HepG2 (cell line): Measurements from ENCODE around the gene LEPROT. TPM values are rescaled to one million over a fixed set of nuclear protein-coding genes. Genes with fewer than 3 reads are reported as not detected.

Source experiments
- ATAC-seq: fragments of 200-7000 bp; cut with Tn5 transposase; 3 replicates; pipeline ENCODE4 v1.9.1; 2020; ENCODE audit warnings: mild to moderate bottlenecking, moderate library complexity
- BruUV-seq: library from RNA; stranded (reverse); fragments of 400-500 nt; replicated peaks from 2 replicates; lab custom pipeline; 2021; lab: Mats Ljungman, UMichigan
- CTCF ChIA-PET: fragments of 300-600 bp; formaldehyde crosslinking; extraction: SDS; loops from one replicate; lab custom pipeline; 2021; ENCODE audit warnings: low total read pairs, inconsistent platforms, low intra/inter-chr PET ratio; lab: Yijun Ruan, JAX
- POLR2A ChIA-PET: fragments of 350-600 bp; sonication (Branson Sonifier 250); formaldehyde crosslinking; loops from one replicate; lab custom pipeline; 2020; ENCODE audit warnings: antibody characterized with exemption, inconsistent platforms; lab: Yijun Ruan, JAX
- DNase-seq: peaks from one replicate; pipeline ENCODE4 v3.0.0-alpha.2; 2015; ENCODE audit warnings: low spot score
- FAIRE-seq: peaks from 3 replicates; lab custom pipeline; 2011; peaks lifted over from hg19 to GRCh38; lab: Jason Lieb, UNC
- H2AFZ ChIP-seq: one replicate; pipeline ENCODE4 v1.6.1; 2011; ENCODE audit warnings: low read length, inconsistent platforms
- H3K27ac ChIP-seq: fragments of 300-600 bp; 3 replicates; pipeline ENCODE4 v1.8.0; 2011; ENCODE audit warnings: mixed run types, mild to moderate bottlenecking, mixed read lengths, low read length, inconsistent platforms; ENCODE audit not compliant: insufficient read depth; ENCODE audit errors: extremely low read length
- H3K27me3 ChIP-seq, 2 experiments: fragments of 200-600 bp in 1 of 2; 2 replicates in 1 of 2; 3 replicates in 1 of 2; pipeline versions ENCODE4 v1.6.0 to v1.8.0; 2011; ENCODE audit warnings: low read length in 2 of 2, mild to moderate bottlenecking in 2 of 2, moderate library complexity in 2 of 2, inconsistent platforms in 1 of 2; ENCODE audit not compliant: insufficient read depth in 2 of 2, control insufficient read depth in 1 of 2
- H3K36me3 ChIP-seq, 2 experiments: fragments of 200-600 bp in 1 of 2; replicated peaks in 1 of 2; 2 replicates in 1 of 2; 3 replicates in 1 of 2; pipeline versions ENCODE4 v1.5.1 to v1.8.0; 2011; ENCODE audit warnings: low read length in 2 of 2, inconsistent platforms in 1 of 2; ENCODE audit not compliant: insufficient read depth in 2 of 2, control insufficient read depth in 1 of 2
- H3K4me1 ChIP-seq: 2 replicates; pipeline ENCODE4 v1.5.1; 2012; ENCODE audit warnings: low read length, inconsistent platforms; ENCODE audit not compliant: insufficient read depth
- H3K4me2 ChIP-seq: 2 replicates; pipeline ENCODE4 v1.6.0; 2011; ENCODE audit warnings: low read depth, low read length, inconsistent platforms
- H3K4me3 ChIP-seq, 3 experiments: fragments of 200-600 bp in 1 of 3; sonication (generic), shearing (Covaris generic) in 1 of 3; replicated peaks in 1 of 3; 2 replicates each; pipeline ENCODE4 v1.5.1; 2011 to 2016; ENCODE audit warnings: low read length in 3 of 3, inconsistent platforms in 2 of 3, low read depth in 2 of 3, mild to moderate bottlenecking in 2 of 3, control low read depth in 1 of 3, mixed read lengths in 1 of 3; ENCODE audit not compliant: insufficient read depth in 1 of 3
- H3K79me2 ChIP-seq: one replicate; pipeline ENCODE4 v1.6.1; 2011; ENCODE audit warnings: low read length, inconsistent platforms; ENCODE audit not compliant: insufficient read depth
- H3K9ac ChIP-seq: 2 replicates; pipeline ENCODE4 v1.6.0; 2011; ENCODE audit warnings: mild to moderate bottlenecking, low read depth, low read length, inconsistent platforms; ENCODE audit not compliant: insufficient read depth
- H3K9me3 ChIP-seq: 2 replicates; pipeline ENCODE4 v1.5.1; 2012; ENCODE audit warnings: mild to moderate bottlenecking, low read length
- H4K20me1 ChIP-seq: 2 replicates; pipeline ENCODE4 v1.6.0; 2011; ENCODE audit warnings: inconsistent platforms, mild to moderate bottlenecking, low read length, moderate library complexity; ENCODE audit not compliant: insufficient read depth
- ATF1 ChIP-seq: IDR thresholded peaks from 2 replicates; pipeline ENCODE4 v1.6.1; 2016; ENCODE audit warnings: mild to moderate bottlenecking, control low read depth
- CTCF ChIP-seq: sonication (generic); formaldehyde crosslinking; IDR thresholded peaks from 2 replicates; pipeline ENCODE4 v1.5.0; 2020; ENCODE audit warnings: mild to moderate bottlenecking, missing genetic modification reagents, moderate library complexity
- RAD21 ChIP-seq: fragments of 450-650 bp; formaldehyde crosslinking; IDR thresholded peaks from 2 replicates; pipeline ENCODE4 v1.5.0; 2020; ENCODE audit warnings: mild to moderate bottlenecking
- RBFOX2 ChIP-seq: fragments of 200-400 bp; formaldehyde crosslinking; IDR thresholded peaks from 2 replicates; pipeline ENCODE4 v1.6.1; 2017; ENCODE audit warnings: low read depth, mild to moderate bottlenecking, low read length
- SMC3 ChIP-seq: IDR thresholded peaks from 2 replicates; pipeline ENCODE4 v1.6.1; 2011; ENCODE audit warnings: low read length, improper control_type of control experiment
- STAG1 ChIP-seq: sonication (generic); formaldehyde crosslinking; IDR thresholded peaks from 2 replicates; pipeline ENCODE4 v1.4.0; 2020; ENCODE audit warnings: missing genetic modification reagents
- TEAD3 ChIP-seq: optimal IDR thresholded peaks from 2 replicates; pipeline ENCODE3; 2016; ENCODE audit warnings: borderline replicate concordance
- ZNF264 ChIP-seq: sonication (generic); formaldehyde crosslinking; IDR thresholded peaks from 2 replicates; pipeline ENCODE4 v1.4.0; 2020; ENCODE audit warnings: missing genetic modification reagents
- ZNF75D ChIP-seq: sonication (generic); formaldehyde crosslinking; IDR thresholded peaks from 2 replicates; pipeline ENCODE4 v1.8.1; 2023; ENCODE audit warnings: missing genetic modification reagents, mild to moderate bottlenecking, borderline replicate concordance
- ZNF883 ChIP-seq: sonication (generic); formaldehyde crosslinking; IDR thresholded peaks from 2 replicates; pipeline ENCODE4 v1.5.1; 2020; ENCODE audit warnings: mild to moderate bottlenecking, missing genetic modification reagents; ENCODE audit errors: not compliant biosample characterization
- WGBS: methylation state at CpG from one replicate; pipeline ENCODE4 v1.1.6; 2017; ENCODE audit warnings: low lambda C conversion rate; 5-methylcytosine and 5-hydroxymethylcytosine counted together
- in situ Hi-C: cut with HindIII; loops from 2 replicates; pipeline ENCODE4 v1.10.0; 2017; ENCODE audit warnings: low pct_unique_long_range_greater_than_20kb; ENCODE audit not compliant: extremely low pct_ligation_motif_present
- intact Hi-C: fragments of 100-400 bp; cut with micrococcal nuclease; formaldehyde crosslinking; loops from one replicate; pipeline ENCODE4 v1.10.0; 2022; ENCODE audit not compliant: unreplicated experiment
- polyA plus RNA-seq, 8 experiments: library from polyadenylated mRNA; depleted of rRNA in 3 of 8; stranded (reverse) in 7 of 8; unstranded in 1 of 8; fragments of >200 nt; fragmentation: Illumina TruSeq in 4 of 8; extraction: Trizol in 4 of 8; gene quantifications; 2 replicates each; pipeline versions ENCODE4 v1.2.1 to v1.2.3, GENCODE V29; 2011 to 2016; ENCODE audit warnings: low read depth in 4 of 8, missing spikeins in 1 of 8, mixed read lengths in 1 of 8; ENCODE audit not compliant: insufficient read depth in 1 of 8
- total RNA-seq, 5 experiments: library from RNA; depleted of rRNA; stranded (reverse); fragments of >200 nt; fragmentation: Illumina TruSeq; extraction: Trizol; gene quantifications; 2 replicates each; pipeline ENCODE4 v1.2.3, GENCODE V29; 2016; ENCODE audit warnings: low read depth in 1 of 5
- TF ChIP-seq, protein P1 (sequence below): sonication (generic); formaldehyde crosslinking; IDR thresholded peaks from 2 replicates; pipeline ENCODE4 v1.8.0; 2022; ENCODE audit warnings: missing genetic modification reagents, mild to moderate bottlenecking, inconsistent platforms, borderline replicate concordance

The LEPROT gene
- total and polyA plus RNA-seq, 2 of the 13 experiments (the other 11 are each of a cell fraction or from before 2014, with no cell fraction given), result 36.8 to 51.4 TPM

DNA sequence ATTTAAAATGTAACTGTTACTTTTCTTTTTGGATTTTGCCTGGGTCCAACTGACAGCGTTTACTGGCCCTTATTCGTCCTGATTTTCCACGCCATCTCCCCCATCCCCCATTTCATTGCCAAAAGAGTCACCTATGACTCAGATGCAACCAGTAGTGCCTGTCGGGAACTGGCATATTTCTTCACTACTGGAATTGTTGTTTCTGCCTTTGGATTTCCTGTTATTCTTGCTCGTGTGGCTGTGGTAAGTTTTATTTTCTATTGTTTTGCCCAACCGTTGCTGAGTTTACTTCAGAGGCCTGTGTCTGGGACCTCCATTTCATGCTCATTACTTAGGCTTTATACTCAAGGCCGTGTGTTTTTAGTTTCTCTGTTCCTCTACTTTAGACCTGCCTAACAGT, 9.3 kb downstream of the LEPROT start:
- H3K27me3 ChIP-seq, result no peaks in the 10 kb centered on the region
- intact Hi-C loops, result loop anchor here (10.0 kb wide), 2 partner anchors 285 to 365 kb away; partner anchors contain the start of gene AK4
- FAIRE-seq (no peak), ATAC-seq (no peak), DNase-seq (no peak)
- H3K9ac ChIP-seq, result no peak overlapping the region
- WGBS, result 97% methylated on average over 7 of the region's 7 CpGs
- peaks cover 14% of the 10 kb centered on the region for H3K4me1 ChIP-seq
- peaks cover 8 to 68% of the 10 kb centered on the region in 2 experiments for H3K36me3 ChIP-seq
- no TSS peak for BruUV-seq
- no peaks in the 10 kb centered on the region for H3K9me3 ChIP-seq
- no peaks in the 10 kb centered on the region for H4K20me1 ChIP-seq
- H3K27ac ChIP-seq, result no peak overlapping the region
- H3K79me2 ChIP-seq, result peaks cover under 1% of the 10 kb centered on the region
- H2AFZ ChIP-seq, result no peak overlapping the region
- no peak overlapping the region for H3K4me3 ChIP-seq
- H3K4me2 ChIP-seq, result no peak overlapping the region
- TF ChIP-seq RBFOX2, result 0 out of 2 replicates have a peak, but pooled peaks have one; percentile 4
- no peak for TF ChIP-seq ZNF75D (CRISPR knock-in tag)
- ChIA-PET CTCF (no interaction called here), POLR2A (interaction anchor here (1.6 kb wide), 1 partner anchor 10 kb away, joined by 4 read pairs; the partner anchor contains the start of genes LEPR and LEPROT)
- in situ Hi-C loops, result loop anchor here (25.0 kb wide), 1 partner anchor 257 kb away; no protein-coding TSS in a partner anchor

DNA sequence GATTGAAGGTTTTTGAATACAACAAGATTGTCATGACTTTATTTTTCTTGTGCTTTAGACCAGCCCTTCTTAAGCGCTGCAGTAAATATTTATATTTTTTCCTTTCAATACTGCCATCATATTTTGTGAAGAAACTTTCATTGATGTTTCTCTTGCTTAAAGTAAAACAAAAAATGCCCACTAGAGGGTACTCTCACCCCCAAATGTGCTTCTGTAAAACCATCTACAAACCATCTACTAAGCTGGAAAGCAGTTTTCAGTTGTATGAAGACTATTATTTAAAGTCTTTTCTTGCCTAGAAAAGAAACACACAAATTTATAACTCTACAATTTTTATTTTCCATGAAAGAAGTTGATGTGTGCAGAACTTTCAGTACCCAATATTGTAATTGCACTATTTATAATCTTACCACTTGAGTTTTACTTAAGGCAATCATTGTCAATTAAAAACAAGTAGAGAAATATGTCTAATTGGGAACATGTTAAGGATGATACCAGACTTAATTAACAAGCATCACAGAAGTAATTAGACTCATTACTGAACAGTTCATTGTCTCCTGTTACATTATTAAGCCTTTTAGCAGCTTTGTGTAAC, 10.7 kb downstream of the LEPROT start:
- in situ Hi-C loops, result loop anchor here (25.0 kb wide), 1 partner anchor 256 kb away; no protein-coding TSS in a partner anchor
- ATAC-seq (peak; percentile 50; the same call in 2 of the 3 replicates), FAIRE-seq (no peak)
- ChIA-PET POLR2A (interaction anchor here (1.1 to 1.2 kb wide), 2 partner anchors 11 to 38 kb away, joined by 3 to 5 read pairs; partner anchors contain the start of genes LEPR and LEPROT), CTCF (interaction anchor here (1.7 to 2.1 kb wide), 2 partner anchors 150 to 256 kb away, joined by 5 to 20 read pairs; no protein-coding TSS in a partner anchor)
- peaks cover 8 to 57% of the 10 kb centered on the region in 2 experiments for H3K36me3 ChIP-seq
- no peak overlapping the region for H3K4me2 ChIP-seq
- H3K4me3 ChIP-seq, result no peak overlapping the region
- H3K27me3 ChIP-seq, result no peaks in the 10 kb centered on the region
- H3K9me3 ChIP-seq, result no peaks in the 10 kb centered on the region
- no TSS peak for BruUV-seq
- no peak overlapping the region for H2AFZ ChIP-seq
- no peak overlapping the region for H3K9ac ChIP-seq
- TF ChIP-seq, protein P1, sequence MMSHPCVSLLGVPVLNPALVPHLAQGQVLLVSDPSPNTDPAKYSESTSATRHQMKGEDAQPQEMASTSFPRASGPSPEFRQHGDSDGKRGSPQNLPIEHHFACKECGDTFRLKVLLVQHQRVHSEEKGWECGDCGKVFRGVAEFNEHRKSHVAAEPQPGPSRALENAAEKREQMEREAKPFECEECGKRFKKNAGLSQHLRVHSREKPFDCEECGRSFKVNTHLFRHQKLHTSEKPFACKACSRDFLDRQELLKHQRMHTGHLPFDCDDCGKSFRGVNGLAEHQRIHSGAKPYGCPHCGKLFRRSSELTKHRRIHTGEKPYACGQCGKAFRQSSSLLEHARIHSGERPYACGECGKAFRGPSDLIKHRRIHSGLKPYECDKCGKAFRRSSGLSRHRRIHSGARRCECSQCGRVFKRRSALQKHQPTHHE (CRISPR knock-in tag), result no peak
- TF ChIP-seq SMC3 (peak; percentile 88), RAD21 (peak; percentile 63), ATF1 (CRISPR knock-in tag) (0 out of 2 replicates have a peak, but pooled peaks have one; percentile 16), STAG1 (CRISPR knock-in tag) (peak; percentile 79), TEAD3 (no peak), CTCF (peak; percentile 63), ZNF264 (CRISPR knock-in tag) (no peak), ZNF883 (no peak)
- TF ChIP-seq, all 625 proteins: peak for 5
- intact Hi-C loops, result loop anchor here (1.0 kb wide), 2 partner anchors 150 to 256 kb away; no protein-coding TSS in a partner anchor
- DNase-seq, result peak; percentile 43
- Histone ChIP-seq H3K4me1 (peaks cover under 1% of the 10 kb centered on the region), H3K79me2 (no peaks in the 10 kb centered on the region), H3K27ac (no peak overlapping the region), H4K20me1 (no peaks in the 10 kb centered on the region)
- WGBS, result 0% methylated on average over 1 of the region's 1 CpG
